Colonic mucosa (tissue), 4 donors: ENCODE results near the gene NR1D1. TPM values are rescaled to one million over a fixed set of nuclear protein-coding genes. Genes with fewer than 3 reads are reported as not detected.

Experiments used
- DNase-seq: peaks from one replicate; pipeline ENCODE4 v3.0.0-alpha.2; 2020
- H3K27ac ChIP-seq: fragments of 200-600 bp; one replicate; pipeline ENCODE4 v1.8.0; 2021
- H3K27me3 ChIP-seq: fragments of 200-600 bp; one replicate; pipeline ENCODE4 v1.8.0; 2021
- H3K36me3 ChIP-seq: fragments of 200-600 bp; one replicate; pipeline ENCODE4 v1.8.0; 2021
- H3K4me1 ChIP-seq: fragments of 200-600 bp; one replicate; pipeline ENCODE4 v1.8.0; 2021; ENCODE audit warnings: mild to moderate bottlenecking
- H3K4me3 ChIP-seq: fragments of 200-600 bp; one replicate; pipeline ENCODE4 v1.8.0; 2021
- H3K9ac ChIP-seq, 2 donors: one replicate each; pipeline ENCODE4 v1.7.0; 2013; ENCODE audit warnings: control low read depth in 2 of 2, low read depth in 2 of 2, low read length in 2 of 2
- H3K9me3 ChIP-seq: fragments of 200-600 bp; one replicate; pipeline ENCODE4 v1.8.0; 2021
- CTCF ChIP-seq: fragments of 200-600 bp; IDR thresholded peaks from one replicate; pipeline ENCODE4 v1.8.0; 2022; ENCODE audit warnings: antibody characterized with exemption, mild to moderate bottlenecking
- intact Hi-C: fragments of 100-400 bp; cut with DNase I; formaldehyde crosslinking; loops from one replicate; pipeline ENCODE4 v1.14.1; 2022
- total RNA-seq, 2 donors: library from RNA; stranded (reverse); fragmentation: NEBNext Ultra II Directional in 1 of 2; extraction: Animal tissue kit (Norgen Biotek cat#: 25700) in 1 of 2; gene quantifications; one replicate each; pipeline ENCODE4 v1.2.1, GENCODE V29; 2021
- donor health status: healthy.
- donor health status: DM: no; HTN: no; CAD: no.
- donor health status: DM: no; HTN: no; CAD: no.

Gene NR1D1
- total RNA-seq, 2 donors from 2014 or later, result 4.8 to 18.8 TPM

- Histone ChIP-seq H3K36me3 (no peaks in the 10 kb centered on the region), H3K27ac (no peak overlapping the region), H3K4me1 (peaks cover 13% of the 10 kb centered on the region), H3K9ac (peak overlapping the region in 1 of 2 donors; percentile 14), H3K27me3 (no peaks in the 10 kb centered on the region), H3K9me3 (no peaks in the 10 kb centered on the region), H3K4me3 (no peak overlapping the region)
- DNase-seq, result no peak
- intact Hi-C loops, result loop anchor here (5.0 kb wide), 2 partner anchors 36 to 51 kb away; no protein-coding TSS in a partner anchor
- TF ChIP-seq CTCF, result no peak
Measured at GRCh38 chr17:40060887-40061608, 39.3 kb downstream of the NR1D1 start.

- H3K4me3 ChIP-seq, result no peak overlapping the region
- no peaks in the 10 kb centered on the region for H3K36me3 ChIP-seq
- no peaks in the 10 kb centered on the region for H3K9me3 ChIP-seq
- DNase-seq, result no peak
- H3K4me1 ChIP-seq, result peaks cover 10% of the 10 kb centered on the region
- H3K27ac ChIP-seq, result no peak overlapping the region
- H3K9ac ChIP-seq, result no peak overlapping the region
- intact Hi-C loops, result loop anchor here (5.0 to 10.0 kb wide), 3 partner anchors 37 to 105 kb away; no protein-coding TSS in a partner anchor
- no peak for TF ChIP-seq CTCF
- no peaks in the 10 kb centered on the region for H3K27me3 ChIP-seq
Measured at GRCh38 chr17:40059729-40060475, 40.5 kb downstream of the NR1D1 start.

- no peak for DNase-seq
- Histone ChIP-seq H3K4me3 (no peak overlapping the region), H3K9me3 (no peaks in the 10 kb centered on the region), H3K27ac (peak overlapping the region; percentile 55), H3K36me3 (no peaks in the 10 kb centered on the region), H3K4me1 (no peaks in the 10 kb centered on the region), H3K9ac (no peak overlapping the region), H3K27me3 (no peaks in the 10 kb centered on the region)
- no peak for TF ChIP-seq CTCF
- intact Hi-C loops, result loop anchor here (10.0 kb wide), 1 partner anchor 106 kb away; no protein-coding TSS in a partner anchor
Measured at GRCh38 chr17:40058865-40059264, 41.5 kb downstream of the NR1D1 start.

GRCh38 chr17:40058186-40058784, 42.1 kb downstream of the NR1D1 start:
- H3K36me3 ChIP-seq, result no peaks in the 10 kb centered on the region
- intact Hi-C loops, result loop anchor here (10.0 kb wide), 1 partner anchor 107 kb away; no protein-coding TSS in a partner anchor
- H3K4me3 ChIP-seq, result no peak overlapping the region
- no peak for DNase-seq
- H3K27me3 ChIP-seq, result no peaks in the 10 kb centered on the region
- no peak overlapping the region for H3K9ac ChIP-seq
- H3K9me3 ChIP-seq, result no peaks in the 10 kb centered on the region
- TF ChIP-seq CTCF, result no peak
- peak overlapping the region; percentile 55 for H3K27ac ChIP-seq
- H3K4me1 ChIP-seq, result peaks cover 2% of the 10 kb centered on the region

GRCh38 chr17:40056379-40057015, 43.9 kb downstream of the NR1D1 start:
- peaks cover 3% of the 10 kb centered on the region for H3K4me1 ChIP-seq
- no peaks in the 10 kb centered on the region for H3K27me3 ChIP-seq
- no peak overlapping the region for H3K27ac ChIP-seq
- H3K4me3 ChIP-seq, result no peak overlapping the region
- no peak for TF ChIP-seq CTCF
- no peaks in the 10 kb centered on the region for H3K9me3 ChIP-seq
- intact Hi-C loops, result loop anchor here (10.0 kb wide), 1 partner anchor 108 kb away; no protein-coding TSS in a partner anchor
- no peak overlapping the region for H3K9ac ChIP-seq
- H3K36me3 ChIP-seq, result peaks cover 4% of the 10 kb centered on the region
- DNase-seq, result no peak
